Measurements from ENCODE around the gene CHRNA4. TPM values are rescaled to one million over a fixed set of nuclear protein-coding genes. Genes with fewer than 3 reads are reported as not detected.

CHRNA4 gene
- total RNA-seq, 2 experiments from 2014 or later = not detected

DNA sequence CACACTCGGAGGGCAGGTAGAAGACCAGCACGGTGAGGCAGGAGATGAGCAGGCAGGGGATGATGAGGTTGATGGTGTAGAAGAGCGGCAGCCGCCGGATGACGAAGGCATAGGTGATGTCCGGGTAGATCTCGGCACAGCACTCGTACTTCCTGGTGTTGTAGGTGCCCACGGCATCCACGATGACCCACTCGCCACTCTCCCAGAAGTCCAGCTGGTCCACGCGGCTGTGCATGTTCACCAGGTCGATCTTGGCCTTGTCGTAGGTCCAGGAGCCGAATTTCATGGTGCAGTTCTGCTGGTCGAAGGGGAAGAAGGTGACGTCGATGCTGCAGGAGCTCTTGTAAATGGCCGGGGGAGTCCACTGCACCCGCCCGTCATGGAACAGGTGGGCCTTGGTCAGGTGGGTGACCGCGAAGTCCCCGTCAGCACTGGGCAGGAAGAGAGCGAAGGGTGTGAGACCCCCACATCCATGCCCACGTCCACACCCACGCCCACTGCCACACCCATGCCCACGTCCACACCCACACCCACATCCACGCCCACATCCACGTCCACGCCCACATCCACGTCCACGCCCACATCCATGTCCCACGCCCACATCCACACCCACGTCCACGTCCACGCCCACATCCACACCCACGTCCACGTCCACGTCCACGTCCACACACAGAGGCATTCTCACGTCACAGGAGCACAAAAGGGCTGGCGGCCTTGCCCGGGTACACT lies 10.4 kb downstream of the CHRNA4 start:
- Mint-ChIP-seq H3K27me3 (no peaks in the 10 kb centered on the region), H3K36me3 (ENCODE audit: low read depth) (peaks cover 6% of the 10 kb centered on the region), H3K27ac (no peak overlapping the region), H3K4me1 (no peaks in the 10 kb centered on the region), H3K9me3 (peaks cover 7% of the 10 kb centered on the region), H3K4me3 (no peak overlapping the region)
- DNase-seq = no peak
- ChIA-PET POLR2A (no interaction called here), CTCF (no interaction called here)

DNA sequence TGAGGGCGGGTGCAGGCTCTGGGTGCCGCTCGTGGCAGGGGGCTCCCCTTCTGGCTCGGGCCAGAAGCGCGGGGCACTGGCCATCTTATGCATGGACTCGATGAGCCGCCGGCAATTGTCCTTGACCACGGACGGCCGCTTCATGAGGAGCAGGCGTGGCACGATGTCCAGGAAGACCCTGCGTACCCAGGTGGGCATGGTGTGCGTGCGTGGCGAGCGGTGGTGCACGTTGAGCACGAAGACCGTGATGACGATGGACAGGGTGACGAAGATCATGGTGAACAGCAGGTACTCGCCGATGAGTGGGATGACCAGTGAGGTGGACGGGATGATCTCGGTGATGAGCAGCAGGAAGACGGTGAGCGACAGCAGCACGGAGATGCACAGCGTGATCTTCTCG lies 11.0 kb downstream of the CHRNA4 start:
- no peak for DNase-seq
- ChIA-PET CTCF (no interaction called here), POLR2A (no interaction called here)
- Mint-ChIP-seq H3K9me3 (peaks cover 7% of the 10 kb centered on the region), H3K4me1 (no peaks in the 10 kb centered on the region), H3K36me3 (ENCODE audit: low read depth) (peaks cover 6% of the 10 kb centered on the region), H3K4me3 (no peak overlapping the region), H3K27me3 (no peaks in the 10 kb centered on the region), H3K27ac (no peak overlapping the region)

GRCh38 chr20:63349516-63349895 lies 11.6 kb downstream of the CHRNA4 start:
- ChIA-PET POLR2A (no interaction called here), CTCF (no interaction called here)
- peaks cover 7% of the 10 kb centered on the region for H3K9me3 Mint-ChIP-seq
- H3K36me3 Mint-ChIP-seq (ENCODE audit: low read depth) = peaks cover 6% of the 10 kb centered on the region
- no peaks in the 10 kb centered on the region for H3K4me1 Mint-ChIP-seq
- H3K4me3 Mint-ChIP-seq = no peak overlapping the region
- no peaks in the 10 kb centered on the region for H3K27me3 Mint-ChIP-seq
- DNase-seq = no peak
- H3K27ac Mint-ChIP-seq = no peak overlapping the region

DNA sequence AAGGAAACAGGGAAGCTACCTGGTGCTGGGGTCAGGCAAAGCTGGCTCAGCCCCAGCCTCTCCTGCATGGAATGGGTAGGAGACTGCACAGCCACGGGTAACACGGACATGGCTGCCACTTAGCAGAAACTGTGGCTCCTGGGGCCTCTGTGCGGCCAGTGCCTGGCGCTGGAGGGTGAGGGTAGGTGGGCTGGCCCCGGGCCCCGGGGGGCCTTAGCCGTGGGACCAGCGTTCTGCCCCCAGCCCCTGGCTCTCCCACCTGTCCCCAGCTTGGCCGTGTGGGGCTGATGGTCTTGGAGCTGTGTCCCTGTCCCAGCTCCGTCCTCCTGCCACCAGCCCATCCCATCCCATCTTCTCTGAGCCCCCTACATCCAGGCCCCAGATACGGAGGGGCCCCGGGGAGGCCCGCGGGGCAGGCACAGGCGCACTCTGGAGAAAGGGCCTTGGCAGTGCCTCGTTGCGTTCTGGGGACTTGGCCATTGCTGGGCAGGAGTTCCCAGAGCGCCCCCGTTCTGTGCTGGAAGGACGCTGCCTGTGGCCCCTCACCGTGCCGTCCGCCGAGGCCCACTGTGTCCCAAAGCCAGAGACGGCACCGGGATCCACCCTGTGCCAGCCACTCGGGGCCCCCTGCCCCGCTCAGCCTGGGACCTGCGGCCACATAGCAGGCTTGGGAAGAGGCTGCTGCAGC lies 12.2 kb downstream of the CHRNA4 start:
- Mint-ChIP-seq H3K4me3 (no peak overlapping the region), H3K27ac (no peak overlapping the region), H3K36me3 (ENCODE audit: low read depth) (peaks cover 6% of the 10 kb centered on the region), H3K27me3 (no peaks in the 10 kb centered on the region), H3K4me1 (no peaks in the 10 kb centered on the region), H3K9me3 (peaks cover 7% of the 10 kb centered on the region)
- ChIA-PET CTCF (no interaction called here), POLR2A (no interaction called here)
- no peak for DNase-seq

- Mint-ChIP-seq H3K36me3 (ENCODE audit: low read depth) (peaks cover 6% of the 10 kb centered on the region), H3K27me3 (no peaks in the 10 kb centered on the region), H3K4me3 (no peak overlapping the region), H3K9me3 (peaks cover 7% of the 10 kb centered on the region), H3K27ac (no peak overlapping the region), H3K4me1 (no peaks in the 10 kb centered on the region)
- ChIA-PET POLR2A (no interaction called here), CTCF (no interaction called here)
- DNase-seq = no peak
Observed at GRCh38 chr20:63347950-63348827, 13.0 kb downstream of the CHRNA4 start.

DNA sequence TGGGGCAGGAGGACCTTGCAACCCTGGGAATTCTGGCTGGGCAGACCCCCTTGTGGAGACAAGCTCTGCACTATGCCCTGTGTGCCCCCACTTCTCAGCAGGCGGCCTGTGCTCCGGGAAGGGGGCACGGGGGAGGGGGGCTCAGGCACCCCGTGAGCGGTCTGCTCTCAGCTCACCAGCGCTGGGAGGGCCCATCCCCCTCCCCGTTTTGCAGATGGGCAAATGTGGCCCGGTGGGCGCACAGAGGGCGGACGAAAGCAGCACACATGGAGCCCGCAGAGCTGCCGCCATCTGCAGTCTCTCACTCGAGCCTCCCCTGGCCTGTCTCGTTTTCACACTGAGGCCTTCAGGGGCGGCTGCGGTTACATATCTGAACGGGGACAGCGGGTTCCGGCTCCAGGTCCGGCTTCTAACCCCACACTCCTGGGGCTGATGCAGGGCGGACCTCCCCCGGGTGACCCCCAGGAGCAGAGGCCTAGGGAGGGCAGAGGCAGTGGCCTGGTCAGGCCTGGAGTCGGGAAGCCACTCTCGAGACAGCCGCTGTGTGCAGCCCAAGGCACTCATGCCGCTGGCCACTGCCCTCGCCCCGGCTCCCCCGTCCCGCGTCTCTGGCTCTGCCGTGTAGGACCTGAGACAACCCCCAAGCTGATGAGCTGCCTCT lies 13.9 kb downstream of the CHRNA4 start:
- H3K4me3 Mint-ChIP-seq = no peak overlapping the region
- POLR2A ChIA-PET = no interaction called here
- peaks cover 6% of the 10 kb centered on the region for H3K36me3 Mint-ChIP-seq (ENCODE audit: low read depth)
- no peak overlapping the region for H3K27ac Mint-ChIP-seq
- H3K9me3 Mint-ChIP-seq = peaks cover 7% of the 10 kb centered on the region
- no peak for DNase-seq
- CTCF ChIA-PET = no interaction called here
- no peaks in the 10 kb centered on the region for H3K27me3 Mint-ChIP-seq
- no peaks in the 10 kb centered on the region for H3K4me1 Mint-ChIP-seq

DNA sequence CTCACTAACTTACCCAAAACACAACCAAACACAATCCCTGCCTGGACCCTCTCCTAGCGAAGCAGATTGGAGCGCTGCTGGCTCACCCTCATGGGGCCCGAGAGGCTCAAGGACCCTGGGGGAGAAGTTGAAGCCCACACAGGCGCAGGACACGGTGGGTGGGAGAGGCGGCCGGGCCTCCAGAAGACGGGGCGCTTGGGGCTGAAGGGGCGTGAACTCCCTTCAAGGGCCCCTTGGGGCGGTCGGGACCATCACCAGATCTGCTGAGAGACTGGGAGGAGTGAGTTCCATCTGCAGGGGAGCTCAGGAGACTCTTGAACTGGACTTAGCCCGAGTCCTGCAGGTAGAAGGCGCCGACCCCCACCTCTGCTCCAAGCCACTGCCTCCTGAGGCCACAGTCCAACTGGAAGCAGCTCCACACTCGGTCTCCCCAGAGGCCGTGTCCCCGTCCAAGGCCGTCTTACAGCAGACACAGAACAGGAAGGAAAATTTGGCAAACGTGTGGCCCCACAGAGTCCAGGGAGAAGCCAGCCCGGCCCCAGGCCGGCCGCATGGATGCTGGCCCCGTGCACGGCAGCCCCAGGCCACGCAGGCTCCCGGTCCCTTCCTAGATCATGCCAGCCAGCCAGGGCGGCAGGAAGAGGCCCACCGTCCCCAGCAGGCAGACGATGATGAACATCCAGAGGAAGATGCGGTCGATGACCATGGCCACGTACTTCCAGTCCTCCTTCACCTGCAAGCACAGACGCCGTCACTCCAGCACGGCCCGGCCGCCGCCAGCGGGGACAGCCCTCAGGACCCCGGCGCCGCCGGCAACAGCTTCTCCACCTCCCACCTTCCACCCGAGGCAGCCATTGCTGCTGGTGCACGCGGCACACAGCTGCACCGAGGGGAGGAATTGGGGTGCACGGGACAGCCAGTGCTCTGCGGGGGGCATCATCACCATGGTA lies 14.7 kb downstream of the CHRNA4 start:
- DNase-seq = no peak
- no peaks in the 10 kb centered on the region for H3K4me1 Mint-ChIP-seq
- H3K9me3 Mint-ChIP-seq = peaks cover 7% of the 10 kb centered on the region
- H3K4me3 Mint-ChIP-seq = no peak overlapping the region
- no peaks in the 10 kb centered on the region for H3K27me3 Mint-ChIP-seq
- POLR2A ChIA-PET = no interaction called here
- no peak overlapping the region for H3K27ac Mint-ChIP-seq
- H3K36me3 Mint-ChIP-seq (ENCODE audit: low read depth) = peaks cover 6% of the 10 kb centered on the region
- CTCF ChIA-PET = no interaction called here

- peaks cover 3% of the 10 kb centered on the region for H3K36me3 Mint-ChIP-seq (ENCODE audit: low read depth)
- peaks cover 4% of the 10 kb centered on the region for H3K9me3 Mint-ChIP-seq
- no peaks in the 10 kb centered on the region for H3K27me3 Mint-ChIP-seq
- no peak overlapping the region for H3K4me3 Mint-ChIP-seq
- CTCF ChIA-PET = no interaction called here
- H3K27ac Mint-ChIP-seq = no peak overlapping the region
- H3K4me1 Mint-ChIP-seq = no peaks in the 10 kb centered on the region
- DNase-seq = no peak
- POLR2A ChIA-PET = no interaction called here
Observed at GRCh38 chr20:63345328-63346100, 15.6 kb downstream of the CHRNA4 start.

GRCh38 chr20:63344616-63345327 lies 16.4 kb downstream of the CHRNA4 start:
- ChIA-PET POLR2A (no interaction called here), CTCF (no interaction called here)
- Mint-ChIP-seq H3K27ac (no peak overlapping the region), H3K9me3 (peaks cover 5% of the 10 kb centered on the region), H3K4me3 (no peak overlapping the region), H3K4me1 (no peaks in the 10 kb centered on the region), H3K27me3 (no peaks in the 10 kb centered on the region), H3K36me3 (ENCODE audit: low read depth) (no peaks in the 10 kb centered on the region)
- DNase-seq = no peak

DNA sequence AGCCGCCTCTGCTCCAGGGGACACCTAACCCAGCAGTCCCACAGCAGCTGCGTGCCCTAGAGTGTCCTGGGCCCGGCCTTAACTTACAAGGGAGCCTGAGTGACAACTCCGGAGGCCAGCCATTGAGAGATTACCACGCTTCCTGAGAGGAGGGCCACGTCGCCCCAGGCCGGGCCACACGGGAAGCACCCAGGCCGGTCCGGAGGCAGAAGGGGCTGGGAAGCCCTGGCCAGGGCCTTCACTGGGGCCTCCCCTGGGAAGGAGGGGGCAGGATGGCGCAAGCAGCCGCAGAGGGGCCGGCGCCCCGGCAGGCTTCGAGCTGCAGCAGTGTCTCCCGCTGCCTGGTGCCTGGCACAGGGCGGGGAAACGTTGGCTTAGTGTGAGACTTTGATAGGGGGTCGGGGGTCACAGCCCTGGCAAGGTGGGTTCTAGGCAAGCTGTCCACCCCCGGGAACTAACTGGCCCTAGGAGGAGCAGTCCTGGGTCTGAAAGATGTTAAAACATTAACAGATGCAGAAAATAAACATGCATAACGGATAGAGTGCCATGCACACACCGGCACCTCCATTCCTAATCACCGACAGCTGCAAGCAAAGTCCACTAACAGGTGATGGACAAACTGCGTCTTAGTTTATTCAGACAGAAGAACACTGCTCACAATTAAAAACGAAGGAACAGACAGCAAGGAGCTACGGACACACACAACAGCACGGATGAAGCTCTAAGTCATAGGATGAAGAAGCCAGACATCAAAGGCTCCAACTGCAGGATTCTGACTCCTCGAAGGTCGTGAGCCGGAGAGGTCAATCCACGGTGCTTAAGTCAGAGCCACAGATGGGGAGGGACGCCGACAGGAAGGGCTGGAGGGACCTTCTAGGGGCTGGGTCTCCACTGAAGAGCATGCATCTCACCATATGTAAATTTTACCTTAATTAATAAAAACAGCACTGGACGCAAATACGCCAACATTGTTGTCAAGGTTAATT lies 17.4 kb downstream of the CHRNA4 start:
- Mint-ChIP-seq H3K27ac (no peak overlapping the region), H3K4me1 (no peaks in the 10 kb centered on the region), H3K27me3 (no peaks in the 10 kb centered on the region), H3K9me3 (peaks cover 14% of the 10 kb centered on the region), H3K4me3 (no peak overlapping the region), H3K36me3 (ENCODE audit: low read depth) (no peaks in the 10 kb centered on the region)
- ChIA-PET CTCF (no interaction called here), POLR2A (no interaction called here)
- DNase-seq = no peak

Data from activated CD4-positive, alpha-beta memory T cell treated with anti-CD3 and anti-CD28 coated beads, Interleukin-2, amount 10 ng/mL, durations not matched to agents 7 days and 5 days (primary cell).